ENCODE measurements around the gene MRPL11.

The MRPL11 gene

DNA sequence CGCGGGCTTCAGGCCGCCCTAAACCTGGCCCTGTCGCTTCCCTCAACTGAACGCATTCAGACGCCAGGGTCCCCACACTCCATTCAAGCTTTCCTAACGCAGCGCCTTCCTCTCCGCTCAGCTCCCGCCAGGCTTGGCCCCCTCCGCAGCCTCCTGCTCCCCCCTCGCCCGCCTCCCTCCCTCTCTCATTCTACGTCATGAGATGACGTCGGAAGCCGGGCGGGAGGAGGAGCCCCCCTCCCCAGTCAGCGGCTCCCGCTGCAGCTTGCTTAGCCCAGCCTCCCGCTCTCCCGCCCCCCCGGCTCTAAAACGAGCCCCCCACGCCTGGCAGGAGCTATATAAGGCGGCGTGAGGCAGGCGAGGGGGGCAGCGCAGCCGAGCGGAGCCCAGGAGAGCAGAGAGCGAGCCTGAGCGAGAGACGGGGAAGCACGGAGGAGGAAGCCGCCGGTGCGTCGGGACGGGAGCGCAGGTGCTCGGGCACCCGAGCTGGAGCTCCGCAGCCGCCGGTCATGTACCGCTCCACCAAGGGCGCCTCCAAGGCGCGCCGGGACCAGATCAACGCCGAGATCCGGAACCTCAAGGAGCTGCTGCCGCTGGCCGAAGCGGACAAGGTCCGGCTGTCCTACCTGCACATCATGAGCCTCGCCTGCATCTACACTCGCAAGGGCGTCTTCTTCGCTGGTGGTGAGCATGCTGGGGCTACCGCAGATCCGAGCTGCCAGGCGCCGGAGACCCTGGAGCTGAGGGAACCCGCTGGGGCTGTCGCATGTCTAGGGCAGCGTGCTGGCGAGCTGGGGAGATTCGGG lies 17.8 kb downstream of the MRPL11 start, which contains the start of gene NPAS4:
Gene NPAS4, plus strand, starts transcription at position 365 of the 806 bp plus-strand sequence. Its CDS starts 145 bp downstream, at position 510.
- Histone ChIP-seq H3K4me1 (ENCODE audit: low read depth, poor library complexity, severe bottlenecking) (peaks cover 13% of the 10 kb centered on the region), H3K4me3 (IDR thresholded peaks at IDR 0.05; ENCODE audit: insufficient read depth, low read depth, low read length) (no peak within 1 kb of the TSS), H4K20me1 (ENCODE audit: insufficient read depth) (no peaks in the 10 kb centered on the region), H3K36me3 (ENCODE audit: insufficient read depth) (no peaks in the 10 kb centered on the region), H3K4me2 (no peak within 1 kb of the TSS), H3K9ac (no peak within 1 kb of the TSS), H3K27ac (no peak within 1 kb of the TSS), H2AFZ (ENCODE audit: low read depth) (no peak within 1 kb of the TSS), H3K79me2 (ENCODE audit: insufficient read depth, low read depth) (no peaks in the 10 kb centered on the region), H3K27me3 (ENCODE audit: insufficient read depth, low read depth) (peaks cover 30% of the 10 kb centered on the region)
- TF ChIP-seq, protein P1, sequence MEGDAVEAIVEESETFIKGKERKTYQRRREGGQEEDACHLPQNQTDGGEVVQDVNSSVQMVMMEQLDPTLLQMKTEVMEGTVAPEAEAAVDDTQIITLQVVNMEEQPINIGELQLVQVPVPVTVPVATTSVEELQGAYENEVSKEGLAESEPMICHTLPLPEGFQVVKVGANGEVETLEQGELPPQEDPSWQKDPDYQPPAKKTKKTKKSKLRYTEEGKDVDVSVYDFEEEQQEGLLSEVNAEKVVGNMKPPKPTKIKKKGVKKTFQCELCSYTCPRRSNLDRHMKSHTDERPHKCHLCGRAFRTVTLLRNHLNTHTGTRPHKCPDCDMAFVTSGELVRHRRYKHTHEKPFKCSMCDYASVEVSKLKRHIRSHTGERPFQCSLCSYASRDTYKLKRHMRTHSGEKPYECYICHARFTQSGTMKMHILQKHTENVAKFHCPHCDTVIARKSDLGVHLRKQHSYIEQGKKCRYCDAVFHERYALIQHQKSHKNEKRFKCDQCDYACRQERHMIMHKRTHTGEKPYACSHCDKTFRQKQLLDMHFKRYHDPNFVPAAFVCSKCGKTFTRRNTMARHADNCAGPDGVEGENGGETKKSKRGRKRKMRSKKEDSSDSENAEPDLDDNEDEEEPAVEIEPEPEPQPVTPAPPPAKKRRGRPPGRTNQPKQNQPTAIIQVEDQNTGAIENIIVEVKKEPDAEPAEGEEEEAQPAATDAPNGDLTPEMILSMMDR (conservative IDR thresholded peaks at IDR 0.05; ENCODE audit: low read depth, low read length) = no peak

DNA sequence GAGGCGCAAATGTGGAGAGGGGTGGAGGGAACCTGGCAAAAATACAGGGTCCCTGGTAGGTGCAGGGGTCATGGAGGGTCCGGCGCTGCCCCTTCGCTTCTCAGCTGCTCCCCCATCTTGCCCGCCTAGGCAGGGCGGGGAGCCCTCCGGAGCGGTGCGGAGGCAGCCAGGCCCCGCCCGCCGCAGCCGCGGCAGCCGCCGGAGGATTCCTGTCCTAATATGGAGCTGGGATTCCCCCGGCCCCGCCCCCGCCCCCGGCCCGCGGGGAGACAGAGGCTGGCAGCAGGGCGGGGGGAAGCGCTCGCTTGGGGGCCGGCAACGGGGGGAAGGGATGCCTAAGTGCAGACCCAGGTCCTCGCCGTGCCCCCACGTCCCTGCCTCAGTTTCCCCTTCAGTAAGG lies 18.8 kb downstream of the MRPL11 start:
- no peaks in the 10 kb centered on the region for H4K20me1 ChIP-seq (ENCODE audit: insufficient read depth)
- H3K9ac ChIP-seq = no peak overlapping the region
- no peak overlapping the region for H3K4me2 ChIP-seq
- peaks cover 13% of the 10 kb centered on the region for H3K4me1 ChIP-seq (ENCODE audit: low read depth, poor library complexity, severe bottlenecking)
- H2AFZ ChIP-seq (ENCODE audit: low read depth) = no peak overlapping the region
- no peak overlapping the region for H3K4me3 ChIP-seq (IDR thresholded peaks at IDR 0.05; ENCODE audit: insufficient read depth, low read depth, low read length)
- TF ChIP-seq, protein P1 (conservative IDR thresholded peaks at IDR 0.05; ENCODE audit: low read depth, low read length) = no peak
- H3K27ac ChIP-seq = no peak overlapping the region
- peaks cover 37% of the 10 kb centered on the region for H3K27me3 ChIP-seq (ENCODE audit: insufficient read depth, low read depth)
- no peaks in the 10 kb centered on the region for H3K36me3 ChIP-seq (ENCODE audit: insufficient read depth)
- H3K79me2 ChIP-seq (ENCODE audit: insufficient read depth, low read depth) = no peaks in the 10 kb centered on the region

GRCh38 chr11:66418986-66419308 lies 19.7 kb downstream of the MRPL11 start:
- H3K79me2 ChIP-seq (ENCODE audit: insufficient read depth, low read depth) = no peaks in the 10 kb centered on the region
- H4K20me1 ChIP-seq (ENCODE audit: insufficient read depth) = no peaks in the 10 kb centered on the region
- H3K36me3 ChIP-seq (ENCODE audit: insufficient read depth) = no peaks in the 10 kb centered on the region
- TF ChIP-seq, protein P1 (conservative IDR thresholded peaks at IDR 0.05; ENCODE audit: low read depth, low read length) = no peak
- no peak overlapping the region for H3K4me3 ChIP-seq (IDR thresholded peaks at IDR 0.05; ENCODE audit: insufficient read depth, low read depth, low read length)
- no peak overlapping the region for H3K4me2 ChIP-seq
- H3K27ac ChIP-seq = no peak overlapping the region
- no peak overlapping the region for H3K9ac ChIP-seq
- peaks cover 13% of the 10 kb centered on the region for H3K4me1 ChIP-seq (ENCODE audit: low read depth, poor library complexity, severe bottlenecking)
- H3K27me3 ChIP-seq (ENCODE audit: insufficient read depth, low read depth) = peaks cover 45% of the 10 kb centered on the region
- no peak overlapping the region for H2AFZ ChIP-seq (ENCODE audit: low read depth)

GRCh38 chr11:66418168-66418985 lies 20.3 kb downstream of the MRPL11 start:
- Histone ChIP-seq H3K4me2 (peak overlapping the region; percentile 41; the same call in 1 of the 2 replicates), H3K79me2 (ENCODE audit: insufficient read depth, low read depth) (no peaks in the 10 kb centered on the region), H3K27ac (no peak overlapping the region), H3K27me3 (ENCODE audit: insufficient read depth, low read depth) (peaks cover 49% of the 10 kb centered on the region), H3K36me3 (ENCODE audit: insufficient read depth) (no peaks in the 10 kb centered on the region), H3K4me1 (ENCODE audit: low read depth, poor library complexity, severe bottlenecking) (peaks cover 13% of the 10 kb centered on the region), H3K9ac (no peak overlapping the region), H2AFZ (ENCODE audit: low read depth) (no peak overlapping the region), H3K4me3 (IDR thresholded peaks at IDR 0.05; ENCODE audit: insufficient read depth, low read depth, low read length) (no peak overlapping the region), H4K20me1 (ENCODE audit: insufficient read depth) (no peaks in the 10 kb centered on the region)
- TF ChIP-seq, protein P1 (conservative IDR thresholded peaks at IDR 0.05; ENCODE audit: low read depth, low read length) = peak; percentile 26; the same call in 1 of the 2 replicates
